ELF-1 (cell line): ENCODE data around the gene PARD6B.
"Not testable (repeated sequence)": the region's sequence is repeated elsewhere in the genome, so short reads cannot be mapped to it uniquely, and the experiment has no call there.

Experiments used
- DNase-seq: peaks from one replicate; pipeline ENCODE4 v3.0.0-alpha.2; 2016; ENCODE audit warnings: low read depth, low spot score

PARD6B gene

DNA sequence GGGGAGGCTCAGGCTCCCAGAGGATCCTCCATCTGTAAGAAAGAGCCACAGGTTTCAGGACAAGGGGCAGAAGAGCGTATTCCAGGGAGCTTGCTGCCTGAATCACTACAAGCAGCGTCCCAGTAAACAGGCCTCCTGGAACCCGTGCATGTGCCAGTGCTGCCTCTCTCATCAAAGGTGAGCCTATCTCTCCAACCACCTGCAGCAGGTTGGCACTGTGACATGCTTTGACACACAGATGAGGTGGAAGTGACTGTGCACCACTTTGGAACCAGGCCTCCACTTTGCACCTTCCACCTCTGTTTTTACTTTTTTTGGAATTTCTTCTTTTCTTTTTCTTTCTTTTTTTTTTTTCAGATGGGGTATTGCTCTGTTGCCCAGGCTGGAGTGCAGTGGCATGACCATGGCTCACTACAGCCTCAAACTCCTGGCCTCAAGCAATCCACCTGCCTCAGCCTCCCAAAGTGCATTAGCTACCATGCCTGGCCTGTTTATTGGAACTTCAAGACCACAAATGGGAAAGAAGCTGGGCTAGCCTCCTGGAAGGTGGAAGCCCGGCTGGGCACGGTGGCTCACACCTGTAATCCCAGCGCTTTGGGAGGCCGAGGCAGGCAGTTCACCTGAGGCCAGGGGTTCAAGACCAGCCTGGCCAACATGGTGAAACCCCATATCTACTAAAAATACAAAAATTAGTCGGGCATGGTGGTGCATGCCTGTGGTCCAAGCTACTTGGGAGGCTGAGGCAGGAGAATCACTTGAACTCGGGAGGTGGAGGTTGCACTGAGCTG, 27.5 kb upstream of the PARD6B start:
- not testable (repeated sequence) for DNase-seq

DNA sequence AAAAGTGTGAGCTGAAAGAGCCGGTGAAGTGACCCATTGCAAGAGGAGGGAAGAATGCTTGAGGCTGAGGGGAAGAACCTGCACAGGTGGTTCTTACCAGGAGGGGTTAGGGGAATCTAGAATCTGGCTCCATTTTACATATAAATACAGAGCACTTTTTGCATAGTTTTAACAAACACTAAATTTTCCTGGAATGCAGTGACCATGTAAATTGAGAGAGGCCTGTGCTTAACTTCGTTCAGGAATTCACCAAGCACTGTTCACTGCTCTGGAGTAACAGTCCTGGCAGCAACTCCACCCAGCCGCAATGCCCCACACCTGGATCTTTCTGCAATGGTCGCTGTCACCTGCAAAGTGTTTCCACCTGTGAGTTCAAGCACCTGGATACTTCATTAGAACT, 26.9 kb upstream of the PARD6B start:
- DNase-seq, result no peak

- DNase-seq, result no peak
Measured at GRCh38 chr20:50704971-50705370, 26.4 kb upstream of the PARD6B start.

- no peak for DNase-seq
Measured at GRCh38 chr20:50708845-50709635, 22.3 kb upstream of the PARD6B start.

DNA sequence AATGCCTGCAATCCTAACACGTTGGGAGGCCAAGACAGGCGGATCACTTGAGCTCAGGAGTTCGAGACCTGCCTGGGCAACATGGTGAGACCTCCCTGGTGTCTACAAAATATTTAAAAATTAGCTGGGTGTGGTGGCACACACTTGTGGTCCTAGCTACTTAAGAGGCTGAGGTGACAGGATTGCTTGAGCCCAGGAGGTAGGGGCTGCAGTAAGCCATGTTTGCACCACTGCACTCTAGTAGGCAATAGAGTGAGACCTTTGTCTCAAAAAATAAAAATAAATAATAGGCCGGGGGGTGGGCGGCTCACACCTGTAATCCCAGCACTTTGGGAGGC, 21.8 kb upstream of the PARD6B start:
- no peak for DNase-seq

DNA sequence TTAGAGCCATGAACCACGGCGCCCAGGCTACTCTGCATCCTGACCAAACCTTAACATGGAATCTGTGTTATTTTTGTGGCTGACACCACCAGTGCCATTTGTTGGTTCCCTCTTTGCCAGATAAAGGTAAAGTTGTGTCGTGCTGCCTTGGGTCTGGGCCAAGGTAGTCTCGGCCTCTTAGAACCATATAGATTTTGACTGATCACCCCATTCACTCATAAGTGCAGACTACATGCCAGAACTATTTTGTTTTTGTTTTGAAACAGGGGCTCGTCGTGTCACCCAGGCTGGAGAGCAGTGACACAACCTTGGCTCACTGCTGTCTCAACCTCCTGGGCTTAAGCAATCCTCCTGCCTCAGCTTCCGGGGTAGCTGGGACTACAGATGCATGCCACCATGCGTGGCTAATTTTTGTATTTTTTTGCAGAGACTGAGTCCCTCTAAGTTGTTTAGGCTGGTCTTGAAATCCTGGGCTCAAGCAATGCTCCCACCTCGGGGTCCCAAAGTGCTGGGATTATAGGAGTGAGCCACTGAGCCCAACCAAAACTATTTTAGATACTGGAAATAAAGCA, 20.8 kb upstream of the PARD6B start:
- DNase-seq, result no peak

DNA sequence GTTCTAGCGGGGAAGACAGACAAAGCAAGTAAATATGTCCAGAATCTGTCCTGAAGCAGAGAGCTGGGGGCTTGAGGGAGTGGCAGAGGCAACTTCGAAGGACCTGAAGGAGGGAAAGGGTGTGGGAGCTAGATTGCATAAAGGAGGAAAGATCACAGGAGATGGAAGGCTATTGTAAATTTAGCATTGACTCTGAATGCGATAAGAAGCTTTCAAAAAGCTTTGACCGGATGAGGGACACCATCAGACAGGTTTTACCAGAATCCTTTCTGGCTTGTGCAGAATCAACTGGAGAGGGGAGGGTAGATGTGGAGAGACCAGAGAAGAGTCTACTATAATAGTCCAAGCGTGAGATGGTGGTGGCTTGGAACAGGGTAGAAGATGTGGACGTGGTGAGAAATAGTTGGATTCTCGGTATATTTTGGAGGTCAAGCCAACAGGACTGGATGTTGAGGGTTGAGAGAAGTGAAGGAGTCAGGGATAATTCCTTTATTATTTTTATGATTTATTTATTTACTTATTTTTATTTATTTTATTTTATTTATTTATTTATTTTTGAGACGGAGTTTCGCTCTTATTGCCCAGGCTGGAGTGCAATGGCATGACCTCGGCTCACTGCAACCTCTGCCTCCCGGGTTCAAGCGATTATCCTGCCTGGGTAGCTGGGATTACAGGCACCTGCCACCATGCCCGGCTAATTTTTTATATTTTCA, 20.1 kb upstream of the PARD6B start:
- peak; percentile 52 for DNase-seq

- DNase-seq, result no peak
Measured at GRCh38 chr20:50712771-50713656, 18.4 kb upstream of the PARD6B start.

DNA sequence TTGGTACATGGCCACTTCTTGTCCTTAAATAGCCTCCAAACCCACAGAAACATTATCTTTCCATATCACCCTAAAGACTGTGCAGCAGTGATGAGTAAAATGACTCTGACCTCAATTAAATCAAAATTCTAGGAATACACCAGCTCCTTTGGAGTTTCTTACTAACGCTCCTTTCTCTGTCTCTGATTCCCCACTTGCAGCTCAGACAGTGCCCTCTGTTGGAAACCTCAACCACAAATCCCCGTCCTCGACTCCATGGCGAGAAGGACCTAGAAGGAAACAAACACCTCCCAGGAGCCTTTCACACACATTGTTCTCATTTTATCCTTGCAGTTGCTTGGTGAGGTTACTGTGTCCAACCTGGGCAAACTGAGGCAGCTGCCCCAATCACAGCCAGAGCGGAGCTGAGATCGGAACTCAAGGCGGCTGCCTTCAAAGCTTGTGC, 17.7 kb upstream of the PARD6B start:
- DNase-seq, result peak; percentile 72

GRCh38 chr20:50714426-50714825, 17.0 kb upstream of the PARD6B start:
- DNase-seq, result not testable (repeated sequence)

- no peak for DNase-seq
Measured at GRCh38 chr20:50715694-50716093, 15.7 kb upstream of the PARD6B start.

GRCh38 chr20:50716518-50716917, 14.9 kb upstream of the PARD6B start:
- DNase-seq, result no peak

DNA sequence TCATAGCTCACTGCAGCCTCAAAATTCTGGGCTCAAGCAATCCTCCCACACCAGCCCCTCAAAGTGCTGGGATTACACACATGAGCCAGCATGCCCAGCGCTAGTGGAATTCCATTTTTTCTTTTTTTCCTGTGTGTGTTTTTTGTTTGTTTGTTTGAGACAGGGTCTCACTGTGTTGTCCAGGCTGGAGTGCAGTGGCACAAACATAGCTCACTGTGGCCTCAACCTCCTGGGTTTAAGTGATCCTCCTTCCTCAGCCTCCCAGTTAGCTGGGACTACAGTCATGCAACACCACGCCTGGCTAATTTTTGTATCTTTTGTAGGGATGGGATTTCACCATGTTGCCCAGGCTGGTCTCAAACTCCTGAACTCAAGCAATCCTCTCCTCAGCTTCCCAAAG, 14.1 kb upstream of the PARD6B start:
- no peak for DNase-seq

DNA sequence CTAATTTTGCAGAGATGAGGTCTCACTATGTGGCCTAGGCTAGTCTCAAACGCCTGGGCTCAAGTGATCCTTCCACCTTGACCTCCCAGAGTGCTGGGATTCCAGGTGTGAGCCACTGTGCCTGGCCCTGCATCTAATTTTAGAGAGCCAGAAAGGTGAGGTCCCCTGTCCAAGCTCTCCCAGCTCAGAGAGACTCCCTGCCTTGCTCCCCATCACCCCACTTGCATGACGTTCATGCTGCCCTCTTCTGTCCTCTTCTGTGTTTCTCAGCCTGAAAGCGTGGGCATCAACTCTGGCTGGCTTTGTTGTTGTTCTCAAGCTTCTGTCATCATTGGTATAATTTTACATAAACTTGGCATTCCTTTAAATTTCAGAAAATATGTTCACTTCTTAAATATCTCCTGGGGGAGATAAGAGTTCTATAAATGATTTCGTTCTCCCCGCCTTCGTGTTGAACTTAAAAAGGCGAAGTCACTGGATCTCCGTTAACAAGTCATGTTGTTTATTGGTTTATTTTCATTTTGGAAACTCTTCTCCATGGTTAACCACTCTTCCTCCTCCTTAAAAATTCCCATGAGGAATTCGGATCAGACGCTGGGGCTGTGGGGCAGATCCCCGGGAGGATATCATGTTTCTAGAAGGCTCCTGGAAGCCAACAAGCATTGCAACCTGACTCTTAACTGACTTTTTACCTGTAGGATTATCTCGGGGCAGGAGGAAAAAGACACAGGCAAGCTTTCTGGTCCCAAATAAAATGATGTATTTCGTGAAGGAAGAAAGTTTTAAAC, 13.2 kb upstream of the PARD6B start:
- no peak for DNase-seq

DNA sequence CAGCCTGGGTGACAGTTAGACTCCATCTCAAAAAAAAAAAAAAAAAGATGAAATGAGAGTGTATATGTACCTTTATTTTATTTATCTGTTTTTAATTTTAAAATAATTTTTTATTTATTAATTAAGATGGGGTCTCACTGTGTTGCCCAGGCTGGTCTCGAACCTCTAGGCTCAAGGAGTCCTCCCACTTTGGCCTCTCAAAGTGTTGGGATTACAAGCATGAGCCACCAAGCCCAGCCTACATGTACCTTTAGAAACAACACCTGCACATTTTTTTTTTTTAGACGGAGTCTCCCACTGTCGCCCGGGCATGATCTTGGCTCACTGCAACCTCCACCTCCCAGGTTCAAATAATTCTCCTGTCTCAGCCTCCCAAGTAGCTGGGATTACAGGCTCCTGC, 12.1 kb upstream of the PARD6B start:
- no peak for DNase-seq

DNA sequence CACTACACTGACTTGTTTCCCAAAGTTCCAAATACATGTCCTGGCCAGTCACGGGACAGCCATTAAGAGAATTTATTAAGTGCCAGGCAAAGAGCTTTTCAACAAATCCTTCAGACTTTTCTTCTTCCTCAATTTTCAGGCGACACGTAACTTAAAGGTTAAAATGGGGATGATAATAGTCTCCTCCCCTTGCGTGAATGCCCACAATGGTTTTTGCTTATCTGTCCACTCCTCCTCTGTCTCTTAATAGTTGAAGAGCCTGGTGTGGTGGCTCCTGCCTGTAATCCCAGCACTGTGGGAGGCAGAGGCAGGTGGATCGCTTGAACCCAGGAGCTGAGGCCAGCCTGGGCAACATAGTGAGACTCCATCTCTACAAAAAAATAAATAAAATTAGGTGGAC, 11.4 kb upstream of the PARD6B start:
- DNase-seq, result no peak

DNA sequence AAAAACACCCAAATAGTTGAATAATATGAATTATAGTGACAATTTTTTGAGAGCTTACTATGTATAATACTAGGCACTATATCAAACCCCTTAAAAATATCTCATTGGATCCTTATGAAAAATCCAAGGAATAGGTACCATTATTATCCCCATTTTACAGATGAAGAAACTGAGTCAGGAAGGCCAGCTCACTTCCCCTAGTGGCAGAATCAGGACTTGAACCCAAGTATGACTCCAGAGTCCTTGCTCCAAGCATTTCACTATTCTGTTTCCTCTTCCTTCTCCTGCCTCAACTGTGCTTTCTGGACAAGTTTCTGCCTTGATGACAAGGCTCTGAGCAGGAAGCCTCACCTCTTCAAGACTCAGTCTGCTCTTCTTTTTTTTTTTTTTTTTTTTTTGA, 10.8 kb upstream of the PARD6B start:
- no peak for DNase-seq

DNA sequence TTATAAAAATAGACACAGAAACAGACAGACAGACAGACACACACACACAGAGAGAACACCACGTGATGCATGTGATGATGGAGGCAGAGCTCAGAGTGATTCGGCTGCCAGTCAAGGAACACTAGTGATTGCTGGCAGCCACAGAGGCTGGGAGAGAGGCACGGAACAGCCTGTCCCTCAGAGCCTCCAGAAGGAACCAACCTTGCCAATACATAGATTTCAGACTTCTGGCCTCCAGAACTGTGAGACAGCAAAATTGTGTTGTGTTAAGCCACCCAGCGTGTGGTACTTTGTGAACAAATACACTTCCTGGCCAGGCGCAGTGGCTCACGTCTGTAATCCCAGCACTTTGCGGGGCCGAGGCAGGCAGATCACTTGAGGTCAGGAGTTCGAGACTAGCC, 9.5 kb upstream of the PARD6B start:
- DNase-seq, result no peak

DNA sequence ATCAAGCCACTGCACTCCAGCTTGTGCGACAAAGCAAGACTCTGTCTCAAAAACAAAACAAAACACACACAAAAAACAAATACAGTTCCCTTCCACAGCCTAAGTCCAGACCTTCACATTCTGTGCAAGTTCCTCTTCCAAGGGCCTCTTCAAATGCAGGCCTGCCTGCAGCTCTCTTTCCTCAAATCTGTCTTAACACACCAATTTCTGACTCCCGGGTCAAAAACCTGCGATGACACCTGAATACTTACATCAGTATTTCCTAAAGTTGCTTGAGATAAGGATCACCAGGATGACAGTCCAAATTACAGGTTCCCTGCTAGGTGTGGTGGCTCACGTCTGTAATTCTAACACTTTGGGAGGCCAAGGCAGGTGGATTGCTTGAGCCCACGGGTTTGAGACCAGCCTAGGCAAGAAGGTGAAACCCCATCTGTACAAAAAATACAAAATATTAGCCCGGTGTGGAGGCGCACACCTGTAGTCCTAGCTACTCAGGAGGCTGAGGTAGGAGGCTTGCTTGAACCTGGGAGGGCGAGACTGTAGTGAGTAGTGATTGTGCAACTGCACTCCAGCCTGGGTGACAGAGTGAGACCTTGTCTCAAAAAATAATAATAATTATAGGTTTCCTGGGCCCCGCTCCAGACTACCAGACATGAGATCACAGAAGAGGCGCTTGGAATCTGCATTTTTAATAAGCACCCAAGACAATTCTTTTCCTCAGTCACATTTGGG, 8.8 kb upstream of the PARD6B start:
- DNase-seq, result no peak

- no peak for DNase-seq
Measured at GRCh38 chr20:50723672-50724071, 7.7 kb upstream of the PARD6B start.
